Measurements from ENCODE around the gene NOMO2. TPM values are rescaled to one million over a fixed set of nuclear protein-coding genes. Genes with fewer than 3 reads are reported as not detected.
A peak's percentile ranks its signal among the peaks of the same experiment; 100 is the strongest.
"Not testable (repeated sequence)": the region's sequence is repeated elsewhere in the genome, so short reads cannot be mapped to it uniquely, and the experiment has no call there.

NOMO2 gene
- total and polyA plus RNA-seq, 5 experiments from 2014 or later, result 40.9 to 60.8 (median 45.1) TPM

- Mint-ChIP-seq H3K4me1 (peaks cover 2 to 17% (median 13%) of the 10 kb centered on the region in 4 donors), H3K27ac (peak overlapping the region in 3 of 10 donors; percentile 18 to 43 (median 19)), H3K4me3 (peak overlapping the region in 8 of 10 donors; percentile 32 to 63 (median 46))
- DNase-seq, H3K36me3 Mint-ChIP-seq, H3K9me3 Mint-ChIP-seq, ATAC-seq, H3K27me3 Mint-ChIP-seq, POLR2A ChIA-PET: not testable (repeated sequence)
Measured at GRCh38 chr16:18560416-18561220, 1.3 kb downstream of the NOMO2 start.

- H3K4me1 Mint-ChIP-seq, POLR2A ChIA-PET, DNase-seq, H3K9me3 Mint-ChIP-seq, H3K4me3 Mint-ChIP-seq, H3K27me3 Mint-ChIP-seq, ATAC-seq: not testable (repeated sequence)
- peak overlapping the region in 1 of 10 donors; percentile 15 for H3K27ac Mint-ChIP-seq
- peaks cover 0 to 12% (median 0%) of the 10 kb centered on the region in 3 donors for H3K36me3 Mint-ChIP-seq
Measured at GRCh38 chr16:18553671-18554070, 8.2 kb downstream of the NOMO2 start.

- H3K36me3 Mint-ChIP-seq, ATAC-seq, H3K9me3 Mint-ChIP-seq, H3K27me3 Mint-ChIP-seq, H3K4me1 Mint-ChIP-seq, POLR2A ChIA-PET, DNase-seq, H3K4me3 Mint-ChIP-seq, H3K27ac Mint-ChIP-seq: not testable (repeated sequence)
Measured at GRCh38 chr16:18547382-18547781, 14.5 kb downstream of the NOMO2 start.

- H3K27ac Mint-ChIP-seq, result not testable (repeated sequence)
Measured at GRCh38 chr16:18546853-18547252, 15.0 kb downstream of the NOMO2 start.

GRCh38 chr16:18544232-18545081 is 17.4 kb downstream of the NOMO2 start:
- DNase-seq, ATAC-seq, POLR2A ChIA-PET, H3K9me3 Mint-ChIP-seq, H3K27ac Mint-ChIP-seq, H3K4me3 Mint-ChIP-seq, H3K27me3 Mint-ChIP-seq, H3K4me1 Mint-ChIP-seq: not testable (repeated sequence)
- peaks cover 0 to 12% (median 0%) of the 10 kb centered on the region in 3 donors for H3K36me3 Mint-ChIP-seq

More at GRCh38 chr16:18546853-18547252, 15.0 kb downstream of the NOMO2 start:
- DNase-seq, H3K9me3 Mint-ChIP-seq, ATAC-seq, H3K4me3 Mint-ChIP-seq, POLR2A ChIA-PET, H3K27me3 Mint-ChIP-seq, H3K36me3 Mint-ChIP-seq, H3K4me1 Mint-ChIP-seq: not testable (repeated sequence)

- H3K9me3 Mint-ChIP-seq, H3K4me1 Mint-ChIP-seq, DNase-seq, H3K27ac Mint-ChIP-seq, POLR2A ChIA-PET, H3K27me3 Mint-ChIP-seq, H3K4me3 Mint-ChIP-seq, ATAC-seq: not testable (repeated sequence)
- peaks cover 0 to 13% (median 0%) of the 10 kb centered on the region in 3 donors for H3K36me3 Mint-ChIP-seq
Measured at GRCh38 chr16:18541912-18542311, 20.0 kb downstream of the NOMO2 start.

- ATAC-seq, DNase-seq, H3K4me1 Mint-ChIP-seq, POLR2A ChIA-PET, H3K27me3 Mint-ChIP-seq, H3K9me3 Mint-ChIP-seq, H3K4me3 Mint-ChIP-seq: not testable (repeated sequence)
- H3K36me3 Mint-ChIP-seq, result peaks cover 0 to 25% (median 0%) of the 10 kb centered on the region in 3 donors
- H3K27ac Mint-ChIP-seq, result peak overlapping the region in 3 of 10 donors; percentile 44 to 75 (median 68)
Measured at GRCh38 chr16:18537004-18537403, 24.9 kb downstream of the NOMO2 start.

GRCh38 chr16:18535519-18536168 is 26.3 kb downstream of the NOMO2 start:
- POLR2A ChIA-PET, H3K9me3 Mint-ChIP-seq, DNase-seq, ATAC-seq, H3K4me1 Mint-ChIP-seq, H3K27me3 Mint-ChIP-seq, H3K4me3 Mint-ChIP-seq: not testable (repeated sequence)
- Mint-ChIP-seq H3K27ac (peak overlapping the region in 1 of 10 donors; percentile 63), H3K36me3 (peaks cover 0 to 25% (median 0%) of the 10 kb centered on the region in 3 donors)

GRCh38 chr16:18534308-18534707 is 27.6 kb downstream of the NOMO2 start:
- peaks cover 0 to 22% (median 0%) of the 10 kb centered on the region in 3 donors for H3K36me3 Mint-ChIP-seq
- POLR2A ChIA-PET, H3K4me1 Mint-ChIP-seq, H3K4me3 Mint-ChIP-seq, DNase-seq, ATAC-seq, H3K9me3 Mint-ChIP-seq, H3K27ac Mint-ChIP-seq, H3K27me3 Mint-ChIP-seq: not testable (repeated sequence)

GRCh38 chr16:18531323-18531722 is 30.6 kb downstream of the NOMO2 start:
- POLR2A ChIA-PET, H3K4me1 Mint-ChIP-seq, DNase-seq, H3K27ac Mint-ChIP-seq, H3K27me3 Mint-ChIP-seq, H3K4me3 Mint-ChIP-seq, ATAC-seq, H3K9me3 Mint-ChIP-seq: not testable (repeated sequence)
- H3K36me3 Mint-ChIP-seq, result peaks cover 0 to 27% (median 4%) of the 10 kb centered on the region in 3 donors

GRCh38 chr16:18530329-18530728 is 31.6 kb downstream of the NOMO2 start:
- H3K4me1 Mint-ChIP-seq, DNase-seq, H3K9me3 Mint-ChIP-seq, H3K27ac Mint-ChIP-seq, ATAC-seq, POLR2A ChIA-PET, H3K27me3 Mint-ChIP-seq, H3K4me3 Mint-ChIP-seq: not testable (repeated sequence)
- H3K36me3 Mint-ChIP-seq, result peaks cover 0 to 22% (median 6%) of the 10 kb centered on the region in 3 donors

GRCh38 chr16:18526547-18526946 is 35.4 kb downstream of the NOMO2 start:
- H3K4me3 Mint-ChIP-seq, H3K27me3 Mint-ChIP-seq, H3K4me1 Mint-ChIP-seq, H3K9me3 Mint-ChIP-seq, H3K27ac Mint-ChIP-seq, POLR2A ChIA-PET, ATAC-seq, DNase-seq: not testable (repeated sequence)
- peaks cover 0 to 15% (median 6%) of the 10 kb centered on the region in 3 donors for H3K36me3 Mint-ChIP-seq

Data from naive thymus-derived CD8-positive, alpha-beta T cell (primary cell).